ENCODE data around the gene LPCAT3.

The LPCAT3 gene

GRCh38 chr12:6956021-6956727 lies 62.1 kb downstream of the LPCAT3 start:
- no peak for DNase-seq (ENCODE audit: low read depth)
- TF ChIP-seq, protein P1, sequence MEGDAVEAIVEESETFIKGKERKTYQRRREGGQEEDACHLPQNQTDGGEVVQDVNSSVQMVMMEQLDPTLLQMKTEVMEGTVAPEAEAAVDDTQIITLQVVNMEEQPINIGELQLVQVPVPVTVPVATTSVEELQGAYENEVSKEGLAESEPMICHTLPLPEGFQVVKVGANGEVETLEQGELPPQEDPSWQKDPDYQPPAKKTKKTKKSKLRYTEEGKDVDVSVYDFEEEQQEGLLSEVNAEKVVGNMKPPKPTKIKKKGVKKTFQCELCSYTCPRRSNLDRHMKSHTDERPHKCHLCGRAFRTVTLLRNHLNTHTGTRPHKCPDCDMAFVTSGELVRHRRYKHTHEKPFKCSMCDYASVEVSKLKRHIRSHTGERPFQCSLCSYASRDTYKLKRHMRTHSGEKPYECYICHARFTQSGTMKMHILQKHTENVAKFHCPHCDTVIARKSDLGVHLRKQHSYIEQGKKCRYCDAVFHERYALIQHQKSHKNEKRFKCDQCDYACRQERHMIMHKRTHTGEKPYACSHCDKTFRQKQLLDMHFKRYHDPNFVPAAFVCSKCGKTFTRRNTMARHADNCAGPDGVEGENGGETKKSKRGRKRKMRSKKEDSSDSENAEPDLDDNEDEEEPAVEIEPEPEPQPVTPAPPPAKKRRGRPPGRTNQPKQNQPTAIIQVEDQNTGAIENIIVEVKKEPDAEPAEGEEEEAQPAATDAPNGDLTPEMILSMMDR (IDR thresholded peaks at IDR 0.05; ENCODE audit: low read length, missing control alignments) = no peak

GRCh38 chr12:6955108-6956020 lies 62.9 kb downstream of the LPCAT3 start:
- H3K4me3 ChIP-seq (replicated peaks; ENCODE audit: low read depth, low read length) = no peak overlapping the region
- no peak for DNase-seq (ENCODE audit: low read depth)
- TF ChIP-seq, protein P1 (IDR thresholded peaks at IDR 0.05; ENCODE audit: low read length, missing control alignments) = no peak

More at GRCh38 chr12:6956021-6956727, 62.1 kb downstream of the LPCAT3 start:
- no peak overlapping the region for H3K4me3 ChIP-seq (replicated peaks; ENCODE audit: low read depth, low read length)

GRCh38 chr12:6954316-6955107 lies 63.8 kb downstream of the LPCAT3 start:
- DNase-seq (ENCODE audit: low read depth) = no peak
- TF ChIP-seq, protein P1 (IDR thresholded peaks at IDR 0.05; ENCODE audit: low read length, missing control alignments) = no peak
- no peak overlapping the region for H3K4me3 ChIP-seq (replicated peaks; ENCODE audit: low read depth, low read length)

- DNase-seq (ENCODE audit: low read depth) = peak; percentile 59
- TF ChIP-seq, protein P1 (IDR thresholded peaks at IDR 0.05; ENCODE audit: low read length, missing control alignments) = no peak
- H3K4me3 ChIP-seq (replicated peaks; ENCODE audit: low read depth, low read length) = no peak overlapping the region
Observed at GRCh38 chr12:6953442-6954315, 64.6 kb downstream of the LPCAT3 start.

DNA sequence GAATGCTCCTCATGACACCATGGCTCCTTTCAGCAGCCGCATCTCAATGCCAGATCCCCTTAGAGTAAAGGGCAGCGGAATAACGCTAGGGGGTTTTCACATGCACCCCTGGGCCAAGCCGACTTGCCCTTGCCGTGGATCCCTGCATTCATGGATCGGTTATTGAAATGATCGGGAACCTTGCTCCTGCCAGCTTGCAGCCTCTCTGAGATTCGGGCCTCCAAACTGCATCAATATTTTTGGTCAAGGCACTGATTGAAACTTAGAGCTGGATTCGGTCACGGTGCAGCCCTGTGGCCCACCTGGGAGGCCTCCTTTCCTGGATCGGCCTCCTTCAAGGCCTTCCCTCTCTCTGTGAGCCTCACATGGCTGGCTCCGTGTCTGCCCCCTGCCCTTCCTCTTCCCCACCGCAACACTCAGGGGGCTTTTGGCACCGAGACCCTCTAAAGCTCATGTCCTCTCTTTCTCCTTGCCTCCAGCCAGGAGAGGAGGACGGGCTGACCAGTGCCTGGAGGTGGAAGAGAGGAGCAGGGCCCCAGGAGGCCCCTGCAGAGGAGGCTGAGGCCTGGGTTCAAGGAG lies 65.3 kb downstream of the LPCAT3 start:
- DNase-seq (ENCODE audit: low read depth) = no peak
- TF ChIP-seq, protein P1 (IDR thresholded peaks at IDR 0.05; ENCODE audit: low read length, missing control alignments) = no peak
- H3K4me3 ChIP-seq (replicated peaks; ENCODE audit: low read depth, low read length) = no peak overlapping the region
